GM20000 (cell line): ENCODE data around the gene SERPINB4.

ENCODE experiments used
- DNase-seq: peaks from one replicate; pipeline ENCODE4 v3.0.0; 2012; ENCODE audit warnings: low spot score
- TF ChIP-seq, protein P1 (sequence below): IDR thresholded peaks from 2 replicates; pipeline ENCODE4 v1.5.1; 2012; ENCODE audit warnings: mild to moderate bottlenecking, control low read depth; ENCODE audit errors: extremely low read depth, missing control alignments

The SERPINB4 gene

DNA sequence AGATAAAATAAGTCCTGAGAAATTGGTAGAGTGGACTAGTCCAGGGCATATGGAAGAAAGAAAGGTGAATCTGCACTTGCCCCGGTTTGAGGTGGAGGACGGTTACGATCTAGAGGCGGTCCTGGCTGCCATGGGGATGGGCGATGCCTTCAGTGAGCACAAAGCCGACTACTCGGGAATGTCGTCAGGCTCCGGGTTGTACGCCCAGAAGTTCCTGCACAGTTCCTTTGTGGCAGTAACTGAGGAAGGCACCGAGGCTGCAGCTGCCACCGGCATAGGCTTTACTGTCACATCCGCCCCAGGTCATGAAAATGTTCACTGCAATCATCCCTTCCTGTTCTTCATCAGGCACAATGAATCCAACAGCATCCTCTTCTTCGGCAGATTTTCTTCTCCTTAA lies 47.1 kb downstream of the SERPINB4 start:
- no peak for DNase-seq
- TF ChIP-seq, protein P1, sequence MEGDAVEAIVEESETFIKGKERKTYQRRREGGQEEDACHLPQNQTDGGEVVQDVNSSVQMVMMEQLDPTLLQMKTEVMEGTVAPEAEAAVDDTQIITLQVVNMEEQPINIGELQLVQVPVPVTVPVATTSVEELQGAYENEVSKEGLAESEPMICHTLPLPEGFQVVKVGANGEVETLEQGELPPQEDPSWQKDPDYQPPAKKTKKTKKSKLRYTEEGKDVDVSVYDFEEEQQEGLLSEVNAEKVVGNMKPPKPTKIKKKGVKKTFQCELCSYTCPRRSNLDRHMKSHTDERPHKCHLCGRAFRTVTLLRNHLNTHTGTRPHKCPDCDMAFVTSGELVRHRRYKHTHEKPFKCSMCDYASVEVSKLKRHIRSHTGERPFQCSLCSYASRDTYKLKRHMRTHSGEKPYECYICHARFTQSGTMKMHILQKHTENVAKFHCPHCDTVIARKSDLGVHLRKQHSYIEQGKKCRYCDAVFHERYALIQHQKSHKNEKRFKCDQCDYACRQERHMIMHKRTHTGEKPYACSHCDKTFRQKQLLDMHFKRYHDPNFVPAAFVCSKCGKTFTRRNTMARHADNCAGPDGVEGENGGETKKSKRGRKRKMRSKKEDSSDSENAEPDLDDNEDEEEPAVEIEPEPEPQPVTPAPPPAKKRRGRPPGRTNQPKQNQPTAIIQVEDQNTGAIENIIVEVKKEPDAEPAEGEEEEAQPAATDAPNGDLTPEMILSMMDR, result no peak

DNA sequence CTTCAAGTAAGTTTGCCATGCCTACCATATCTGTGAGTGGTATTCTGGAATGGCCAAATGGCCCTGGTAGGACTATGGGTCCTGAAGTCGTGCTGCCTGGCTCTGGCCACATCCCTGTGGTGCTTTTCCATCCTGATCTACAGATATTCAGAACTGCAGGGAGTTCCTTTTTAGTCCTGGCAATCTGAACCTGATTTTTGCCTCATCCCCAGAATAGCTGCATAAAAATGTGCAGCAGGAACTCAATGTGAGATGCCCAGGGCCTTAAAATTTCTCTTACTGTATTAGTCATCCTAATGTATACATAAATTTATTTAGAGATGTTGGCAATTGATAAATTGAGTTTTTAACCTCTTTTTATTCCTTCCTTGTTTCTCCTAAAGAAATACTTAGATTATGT lies 51.6 kb downstream of the SERPINB4 start:
- DNase-seq, result no peak
- TF ChIP-seq, protein P1, result no peak

DNA sequence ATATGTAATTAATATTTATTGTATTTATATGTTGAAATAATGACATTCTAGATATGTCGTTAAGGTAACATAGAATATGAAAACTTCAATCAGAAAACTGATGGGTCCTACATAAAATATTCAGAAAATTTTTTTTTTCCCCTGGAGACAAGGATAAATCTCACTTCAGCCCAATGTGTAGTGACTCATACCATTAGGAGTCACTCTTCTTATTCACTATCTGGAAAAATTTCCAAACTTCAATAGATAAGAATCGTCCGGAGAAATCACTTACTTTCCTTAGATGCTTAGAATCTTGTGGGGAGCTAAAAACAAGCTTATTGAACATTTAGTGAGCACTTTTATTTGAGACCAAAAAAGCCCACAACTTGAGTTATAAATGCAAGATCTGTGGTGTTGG lies 52.3 kb downstream of the SERPINB4 start:
- TF ChIP-seq, protein P1, result no peak

DNA sequence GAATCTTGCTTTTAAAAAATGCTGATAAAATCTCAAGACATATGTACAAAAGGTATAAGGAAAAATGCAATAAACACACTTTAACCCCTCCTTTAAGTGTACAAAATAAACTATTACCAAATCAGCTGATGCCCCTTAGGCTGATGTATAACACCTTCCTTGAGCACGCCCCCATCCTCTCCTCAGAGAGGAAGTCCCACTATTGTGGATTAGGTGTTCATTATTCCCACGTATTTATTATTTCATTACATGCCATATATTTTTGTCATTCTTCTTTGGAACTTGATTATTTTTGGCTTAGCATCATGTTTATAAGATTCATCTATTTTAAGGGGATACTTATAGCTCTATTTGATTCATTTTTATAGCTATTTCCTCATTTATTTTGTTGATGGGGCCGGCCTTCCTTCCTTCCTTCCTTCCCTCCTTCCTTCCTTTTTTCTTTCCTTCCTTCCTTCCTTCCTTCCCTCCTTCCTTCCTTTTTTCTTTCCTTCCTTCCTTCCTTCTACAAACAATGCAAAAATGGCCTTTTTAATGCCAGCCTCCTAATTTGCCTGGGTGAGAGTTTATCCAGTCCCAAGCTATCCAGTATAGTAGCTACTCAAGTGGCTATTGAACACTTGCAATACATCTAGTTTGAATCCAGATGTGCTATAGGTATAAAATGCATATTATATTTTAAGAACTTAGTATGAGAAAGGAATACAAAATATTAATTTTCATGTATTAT lies 52.9 kb downstream of the SERPINB4 start:
- TF ChIP-seq, protein P1, result no peak
- DNase-seq, result no peak

More for the DNA sequence above, 52.3 kb downstream of the SERPINB4 start:
- DNase-seq, result no peak

DNA sequence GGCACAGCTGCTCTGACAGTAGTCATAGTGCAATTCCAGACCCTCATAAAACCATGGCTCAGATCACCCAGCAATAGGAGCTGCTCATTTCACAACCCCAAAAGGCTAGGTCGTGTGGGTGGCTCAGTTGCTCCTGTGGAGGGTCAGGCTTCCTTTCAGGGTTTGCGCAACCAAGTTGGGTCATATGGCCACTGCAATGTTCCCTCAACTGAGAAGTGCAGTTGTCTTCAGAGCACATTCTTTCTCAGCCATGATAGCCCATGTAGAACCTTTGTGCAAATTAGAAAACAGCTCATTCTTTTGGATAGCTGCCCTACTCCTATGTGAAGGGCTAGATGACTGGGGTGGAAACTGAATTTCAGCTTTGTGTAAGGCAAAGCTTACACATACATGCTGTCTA lies 53.7 kb downstream of the SERPINB4 start:
- TF ChIP-seq, protein P1, result no peak
- no peak for DNase-seq

DNA sequence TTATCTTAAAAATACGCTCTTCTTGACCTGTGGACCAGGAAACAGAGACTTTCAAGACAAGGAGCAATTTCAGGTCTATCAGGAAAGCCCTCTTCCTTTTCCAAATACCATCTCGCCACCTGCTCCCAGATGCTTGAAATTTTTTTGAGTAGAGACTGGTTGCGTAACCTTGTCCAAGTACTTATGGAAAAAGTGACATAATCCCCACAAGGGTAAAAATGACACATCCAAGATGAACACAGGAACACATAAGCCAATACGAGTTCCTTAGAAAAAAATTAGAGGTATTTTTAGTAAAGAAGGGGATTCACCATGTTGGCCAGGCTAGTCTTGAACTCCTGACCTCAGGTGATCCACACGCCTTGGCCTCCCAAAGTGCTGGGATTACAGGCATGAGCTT lies 55.1 kb downstream of the SERPINB4 start:
- no peak for DNase-seq
- TF ChIP-seq, protein P1, result no peak
